ENCODE results near the gene ABCG2. TPM values are rescaled to one million over a fixed set of nuclear protein-coding genes. Genes with fewer than 3 reads are reported as not detected.

Gene ABCG2
- total RNA-seq, 1 experiment from 2014 or later: 23.7 TPM

- no peak for TF ChIP-seq CTCF (IDR thresholded peaks at IDR 0.05; ENCODE audit: insufficient read depth in 1 of 2, low read depth in 1 of 2, low read length in 1 of 2, severe bottlenecking in 1 of 2, unreplicated experiment in 1 of 2)
- Mint-ChIP-seq H3K9me3 (ENCODE audit: unreplicated experiment) (no peaks in the 10 kb centered on the region), H3K27ac (ENCODE audit: unreplicated experiment) (peak overlapping the region; percentile 92), H3K4me1 (ENCODE audit: low read depth, unreplicated experiment) (peaks cover 28% of the 10 kb centered on the region), H3K27me3 (ENCODE audit: insufficient read depth, unreplicated experiment) (no peaks in the 10 kb centered on the region), H3K4me3 (ENCODE audit: unreplicated experiment) (no peak overlapping the region), H3K36me3 (ENCODE audit: insufficient read depth, unreplicated experiment) (peaks cover 5% of the 10 kb centered on the region)
- Histone ChIP-seq H3K36me3 (ENCODE audit: control insufficient read depth, insufficient read depth, low read length) (no peaks in the 10 kb centered on the region), H3K27me3 (replicated peaks; ENCODE audit: control insufficient read depth, insufficient read depth, low read length) (no peaks in the 10 kb centered on the region), H3K4me1 (peaks cover 29% of the 10 kb centered on the region), H3K4me3 (ENCODE audit: low read depth, low read length) (no peak overlapping the region), H3K9me3 (no peaks in the 10 kb centered on the region)
- ChIA-PET CTCF (interaction anchor here (0.7 kb wide), 1 partner anchor 89 kb away, joined by 3 read pairs; no protein-coding TSS in a partner anchor), POLR2A (interaction anchor here (0.7 kb wide), 1 partner anchor 89 kb away, joined by 4 read pairs; no protein-coding TSS in a partner anchor)
- BruUV-seq (replicated peaks): TSS peak; percentile 98
- intact Hi-C loops (cut with micrococcal nuclease; ENCODE audit: unreplicated experiment): loop anchor here (2.0 kb wide), 1 partner anchor 38 kb away; the partner anchor contains the start of gene ABCG2
- no peak for DNase-seq
Measured at GRCh38 chr4:88196523-88197185, 38.2 kb upstream of the ABCG2 start.

DNA sequence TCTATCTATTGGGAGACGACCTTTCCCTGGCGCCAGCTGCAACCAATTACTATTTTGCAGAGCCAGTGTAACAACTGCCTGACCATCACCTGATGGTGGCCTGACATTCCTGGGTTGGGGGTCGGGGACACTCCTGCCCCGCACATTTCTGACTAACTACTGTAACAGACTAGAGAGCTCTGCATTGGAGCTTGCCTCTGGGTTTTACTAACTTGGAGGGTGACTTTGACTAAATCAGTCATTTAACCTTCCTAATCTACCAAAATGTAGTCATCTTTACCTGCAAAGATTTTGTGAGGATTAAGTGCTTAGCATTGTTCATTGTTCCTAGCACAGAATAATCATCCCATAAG lies 37.5 kb upstream of the ABCG2 start:
- H3K4me1 Mint-ChIP-seq (ENCODE audit: low read depth, unreplicated experiment): peaks cover 28% of the 10 kb centered on the region
- H3K36me3 ChIP-seq (ENCODE audit: control insufficient read depth, insufficient read depth, low read length): no peaks in the 10 kb centered on the region
- DNase-seq: peak; percentile 52 to 75
- no peak overlapping the region for H3K4me3 ChIP-seq (ENCODE audit: low read depth, low read length)
- no peak for TF ChIP-seq CTCF (IDR thresholded peaks at IDR 0.05; ENCODE audit: insufficient read depth in 1 of 2, low read depth in 1 of 2, low read length in 1 of 2, severe bottlenecking in 1 of 2, unreplicated experiment in 1 of 2)
- H3K9me3 ChIP-seq: no peaks in the 10 kb centered on the region
- POLR2A ChIA-PET: no interaction called here
- H3K27me3 ChIP-seq (replicated peaks; ENCODE audit: control insufficient read depth, insufficient read depth, low read length): no peaks in the 10 kb centered on the region
- peaks cover 5% of the 10 kb centered on the region for H3K36me3 Mint-ChIP-seq (ENCODE audit: insufficient read depth, unreplicated experiment)
- BruUV-seq (replicated peaks): no TSS peak
- H3K27ac Mint-ChIP-seq (ENCODE audit: unreplicated experiment): peak overlapping the region; percentile 92
- CTCF ChIA-PET: interaction anchor here (1.1 kb wide), 1 partner anchor 23 kb away, joined by 3 read pairs; no protein-coding TSS in a partner anchor
- intact Hi-C loops (cut with micrococcal nuclease; ENCODE audit: unreplicated experiment): loop anchor here (2.0 kb wide), 1 partner anchor 37 kb away; the partner anchor contains the start of gene ABCG2
- H3K4me1 ChIP-seq: peaks cover 34% of the 10 kb centered on the region
- peak overlapping the region; percentile 52 for H3K4me3 Mint-ChIP-seq (ENCODE audit: unreplicated experiment)
- H3K27me3 Mint-ChIP-seq (ENCODE audit: insufficient read depth, unreplicated experiment): no peaks in the 10 kb centered on the region
- no peaks in the 10 kb centered on the region for H3K9me3 Mint-ChIP-seq (ENCODE audit: unreplicated experiment)

GRCh38 chr4:88195328-88196012 lies 37.0 kb upstream of the ABCG2 start:
- no peak for DNase-seq
- H3K27me3 ChIP-seq (replicated peaks; ENCODE audit: control insufficient read depth, insufficient read depth, low read length): no peaks in the 10 kb centered on the region
- no peak overlapping the region for H3K4me3 ChIP-seq (ENCODE audit: low read depth, low read length)
- TF ChIP-seq CTCF (IDR thresholded peaks at IDR 0.05; ENCODE audit: insufficient read depth in 1 of 2, low read depth in 1 of 2, low read length in 1 of 2, severe bottlenecking in 1 of 2, unreplicated experiment in 1 of 2): no peak
- no peaks in the 10 kb centered on the region for H3K36me3 ChIP-seq (ENCODE audit: control insufficient read depth, insufficient read depth, low read length)
- peaks cover 5% of the 10 kb centered on the region for H3K36me3 Mint-ChIP-seq (ENCODE audit: insufficient read depth, unreplicated experiment)
- BruUV-seq (replicated peaks): no TSS peak
- peak overlapping the region; percentile 92 for H3K27ac Mint-ChIP-seq (ENCODE audit: unreplicated experiment)
- no peaks in the 10 kb centered on the region for H3K9me3 Mint-ChIP-seq (ENCODE audit: unreplicated experiment)
- intact Hi-C loops (cut with micrococcal nuclease; ENCODE audit: unreplicated experiment): loop anchor here (2.0 kb wide), 1 partner anchor 37 kb away; the partner anchor contains the start of gene ABCG2
- no peaks in the 10 kb centered on the region for H3K9me3 ChIP-seq
- ChIA-PET CTCF (interaction anchor here (0.6 to 1.1 kb wide), 2 partner anchors 24 to 162 kb away, joined by 3 read pairs; no protein-coding TSS in a partner anchor), POLR2A (no interaction called here)
- peaks cover 38% of the 10 kb centered on the region for H3K4me1 ChIP-seq
- no peaks in the 10 kb centered on the region for H3K27me3 Mint-ChIP-seq (ENCODE audit: insufficient read depth, unreplicated experiment)
- H3K4me3 Mint-ChIP-seq (ENCODE audit: unreplicated experiment): peak overlapping the region; percentile 52
- H3K4me1 Mint-ChIP-seq (ENCODE audit: low read depth, unreplicated experiment): peaks cover 28% of the 10 kb centered on the region
